Measurements from ENCODE around the gene CRELD2. TPM values are rescaled to one million over a fixed set of nuclear protein-coding genes. Genes with fewer than 3 reads are reported as not detected.

Gene CRELD2
- total and polyA plus RNA-seq, 2 of the 13 experiments (the other 11 are each of a cell fraction or from before 2014, with no cell fraction given) = 17.2 to 44.7 TPM

- TF ChIP-seq ZNF296 (CRISPR knock-in tag; conservative IDR thresholded peaks at IDR 0.05) = peak; percentile 90; the same call in 1 of the 2 replicates
- TF ChIP-seq MED1 (CRISPR knock-in tag; IDR thresholded peaks at IDR 0.05) = peak; percentile 84
- peak; percentile 78 for TF ChIP-seq TBX2 (CRISPR knock-in tag; IDR thresholded peaks at IDR 0.05; ENCODE audit: borderline replicate concordance)
- 0 out of 2 replicates have a peak, but pooled peaks have one; percentile 32 for TF ChIP-seq ZNF800 (CRISPR knock-in tag; IDR thresholded peaks at IDR 0.05)
- TF ChIP-seq HOXA3 (CRISPR knock-in tag; IDR thresholded peaks at IDR 0.05) = 0 out of 2 replicates have a peak, but pooled peaks have one; percentile 27
- TF ChIP-seq, protein P1, sequence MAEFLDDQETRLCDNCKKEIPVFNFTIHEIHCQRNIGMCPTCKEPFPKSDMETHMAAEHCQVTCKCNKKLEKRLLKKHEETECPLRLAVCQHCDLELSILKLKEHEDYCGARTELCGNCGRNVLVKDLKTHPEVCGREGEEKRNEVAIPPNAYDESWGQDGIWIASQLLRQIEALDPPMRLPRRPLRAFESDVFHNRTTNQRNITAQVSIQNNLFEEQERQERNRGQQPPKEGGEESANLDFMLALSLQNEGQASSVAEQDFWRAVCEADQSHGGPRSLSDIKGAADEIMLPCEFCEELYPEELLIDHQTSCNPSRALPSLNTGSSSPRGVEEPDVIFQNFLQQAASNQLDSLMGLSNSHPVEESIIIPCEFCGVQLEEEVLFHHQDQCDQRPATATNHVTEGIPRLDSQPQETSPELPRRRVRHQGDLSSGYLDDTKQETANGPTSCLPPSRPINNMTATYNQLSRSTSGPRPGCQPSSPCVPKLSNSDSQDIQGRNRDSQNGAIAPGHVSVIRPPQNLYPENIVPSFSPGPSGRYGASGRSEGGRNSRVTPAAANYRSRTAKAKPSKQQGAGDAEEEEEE (CRISPR knock-in tag; IDR thresholded peaks at IDR 0.05; ENCODE audit: borderline replicate concordance) = no peak
- TF ChIP-seq SMARCC2 (IDR thresholded peaks at IDR 0.05) = no peak
- peak; percentile 21; the same call in 1 of the 2 replicates for TF ChIP-seq SAP130 (CRISPR knock-in tag; IDR thresholded peaks at IDR 0.05; ENCODE audit: low read depth)
- no peak for TF ChIP-seq ZNF713 (CRISPR knock-in tag; IDR thresholded peaks at IDR 0.05)
- TF ChIP-seq ZNF678 (CRISPR knock-in tag; IDR thresholded peaks at IDR 0.05) = no peak
- peak; percentile 39 for TF ChIP-seq PHF8 (CRISPR knock-in tag; IDR thresholded peaks at IDR 0.05)
- TF ChIP-seq, protein P2, sequence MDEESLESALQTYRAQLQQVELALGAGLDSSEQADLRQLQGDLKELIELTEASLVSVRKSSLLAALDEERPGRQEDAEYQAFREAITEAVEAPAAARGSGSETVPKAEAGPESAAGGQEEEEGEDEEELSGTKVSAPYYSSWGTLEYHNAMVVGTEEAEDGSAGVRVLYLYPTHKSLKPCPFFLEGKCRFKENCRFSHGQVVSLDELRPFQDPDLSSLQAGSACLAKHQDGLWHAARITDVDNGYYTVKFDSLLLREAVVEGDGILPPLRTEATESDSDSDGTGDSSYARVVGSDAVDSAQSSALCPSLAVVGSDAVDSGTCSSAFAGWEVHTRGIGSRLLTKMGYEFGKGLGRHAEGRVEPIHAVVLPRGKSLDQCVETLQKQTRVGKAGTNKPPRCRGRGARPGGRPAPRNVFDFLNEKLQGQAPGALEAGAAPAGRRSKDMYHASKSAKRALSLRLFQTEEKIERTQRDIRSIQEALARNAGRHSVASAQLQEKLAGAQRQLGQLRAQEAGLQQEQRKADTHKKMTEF (CRISPR knock-in tag; IDR thresholded peaks at IDR 0.05) = 0 out of 2 replicates have a peak, but pooled peaks have one; percentile 37
- no peak for TF ChIP-seq ZBTB40 (IDR thresholded peaks at IDR 0.05)
- peak; percentile 58; the same call in 1 of the 2 replicates for TF ChIP-seq ZBTB40 (CRISPR knock-in tag; IDR thresholded peaks at IDR 0.05)
- TF ChIP-seq ZNF3 (CRISPR knock-in tag; IDR thresholded peaks at IDR 0.05) = no peak
Observed at GRCh38 chr22:49955581-49956417, 37.4 kb downstream of the CRELD2 start (continued).

Data from HepG2 (cell line).